Dermis microvascular lymphatic vessel endothelial cell (primary cell): Measurements from ENCODE around the gene TLDC2. TPM values are rescaled to one million over a fixed set of nuclear protein-coding genes. Genes with fewer than 3 reads are reported as not detected.
A peak's percentile ranks its signal among the peaks of the same experiment; 100 is the strongest.

Experiments used
- DNase-seq, 2 donors: peaks; one replicate each; pipeline versions ENCODE4 v3.0.0 to v3.0.0-alpha.2; 2010; ENCODE audit warnings: low read depth in 2 of 2
- total RNA-seq: library from RNA; depleted of rRNA; stranded (reverse); fragments of >200 nt; gene quantifications from 2 replicates; pipeline ENCODE4 v1.2.1, GENCODE V29; 2014

Gene TLDC2
- total RNA-seq, 1 donor from 2014 or later, result 0.13 TPM

DNA sequence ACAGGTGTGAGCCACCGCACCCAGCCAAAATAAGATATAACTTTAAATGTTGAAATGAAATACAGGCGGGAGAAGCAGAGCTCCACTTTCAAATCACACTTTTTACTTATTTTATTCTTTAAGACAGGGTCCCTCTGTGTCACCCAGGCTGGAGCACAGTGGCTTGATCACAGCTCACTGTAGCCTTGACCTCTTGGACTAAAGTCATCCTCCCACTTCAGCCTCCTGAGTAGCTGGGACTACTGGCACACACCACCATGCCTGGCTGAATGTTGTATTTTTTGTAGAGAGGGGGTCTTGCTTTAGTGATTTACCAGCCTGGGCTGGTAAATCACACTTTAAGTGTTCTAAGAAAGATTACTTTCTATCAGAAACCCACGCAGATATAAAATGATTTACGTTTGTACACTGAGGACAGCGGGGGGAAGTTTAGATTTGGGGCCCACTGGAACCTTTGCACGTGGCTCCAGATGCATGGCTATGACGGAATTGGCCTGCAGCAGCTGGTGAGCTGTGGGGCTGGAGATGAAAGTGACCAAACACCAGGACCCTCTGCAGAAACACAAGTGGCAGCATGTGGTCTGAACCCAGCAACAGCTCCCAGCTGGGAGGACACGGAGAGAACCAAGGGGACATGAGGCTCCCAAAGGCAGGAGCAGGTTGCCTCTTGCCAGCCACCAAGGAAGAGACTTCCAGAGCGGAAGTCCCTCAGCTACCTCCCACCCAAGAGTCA lies 26.4 kb upstream of the TLDC2 start:
- no peak for DNase-seq

GRCh38 chr20:36850759-36851158 lies 25.2 kb upstream of the TLDC2 start:
- no peak for DNase-seq

GRCh38 chr20:36851490-36851889 lies 24.4 kb upstream of the TLDC2 start:
- no peak for DNase-seq

DNA sequence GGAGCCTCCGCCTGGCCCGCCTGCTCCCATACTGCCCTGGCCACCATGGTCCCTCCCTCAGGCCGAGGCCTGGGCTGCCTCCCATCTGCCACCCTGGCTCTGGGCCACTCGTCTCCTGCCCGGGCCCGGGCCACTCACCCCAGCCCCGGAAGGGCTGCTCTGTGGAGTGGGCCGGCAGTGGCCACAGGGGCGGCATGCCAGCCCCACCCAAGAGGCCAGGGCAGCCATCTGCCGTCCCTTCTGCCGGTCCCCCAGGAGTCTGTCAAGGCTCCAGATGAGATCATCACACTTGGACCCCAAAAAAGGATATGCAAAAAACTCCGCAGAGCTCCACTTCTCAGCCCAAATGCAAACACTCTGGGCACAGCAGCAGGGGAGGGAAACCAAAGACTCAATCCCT lies 23.8 kb upstream of the TLDC2 start:
- DNase-seq, result no peak

GRCh38 chr20:36854348-36855240 lies 21.3 kb upstream of the TLDC2 start:
- DNase-seq, result peak in 1 of 2 donors; percentile 53

GRCh38 chr20:36855241-36855657 lies 20.7 kb upstream of the TLDC2 start:
- DNase-seq, result no peak

GRCh38 chr20:36856195-36856594 lies 19.7 kb upstream of the TLDC2 start:
- no peak for DNase-seq

DNA sequence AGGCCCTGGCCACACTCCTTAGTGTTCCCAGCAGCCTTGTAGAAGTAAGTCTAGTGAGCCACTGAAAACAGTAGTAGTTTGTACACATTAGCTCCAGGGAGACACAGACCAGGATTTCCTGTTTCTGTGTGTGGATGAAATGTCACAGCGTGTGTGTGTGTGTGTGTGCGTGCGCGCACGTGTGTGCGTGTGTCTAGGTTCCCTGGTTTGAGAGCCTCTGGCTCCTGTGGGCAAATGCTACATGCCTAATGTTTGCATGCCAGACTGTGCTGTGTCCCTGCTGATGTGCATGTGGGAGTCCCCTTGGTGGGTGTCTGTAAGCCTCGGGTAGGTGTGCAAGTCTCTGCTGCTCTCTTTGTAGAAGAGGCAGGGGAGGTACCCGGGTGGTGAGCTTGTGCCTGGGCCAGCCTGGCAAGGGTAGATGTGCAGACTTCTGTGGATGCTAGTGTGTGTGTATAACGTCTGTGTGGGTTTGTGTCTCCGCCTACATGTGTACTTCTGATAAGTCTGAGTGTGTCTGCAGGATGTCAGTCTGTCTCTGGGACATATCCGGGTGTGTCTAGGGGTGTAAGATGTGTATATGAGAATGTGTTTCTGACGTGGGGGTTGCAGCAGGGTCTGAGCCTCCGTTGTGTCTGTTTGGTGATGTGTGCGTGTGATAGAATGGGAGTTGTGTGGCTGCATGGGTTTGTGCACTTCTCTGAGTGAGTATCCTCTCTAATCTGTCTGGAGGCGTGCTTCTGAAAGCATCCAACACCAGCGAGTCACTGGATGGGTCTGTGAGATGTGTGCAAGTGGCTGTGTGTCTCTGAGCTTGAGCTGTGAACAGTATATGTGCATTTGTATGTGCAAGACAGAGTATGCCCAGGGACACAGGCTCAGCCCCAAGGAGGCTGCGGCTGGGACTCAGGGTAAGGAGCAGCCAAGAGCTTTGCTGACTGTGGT lies 19.0 kb upstream of the TLDC2 start:
- DNase-seq, result peak; percentile 93 to 94

- no peak for DNase-seq
These were observed 16.7 kb upstream of the TLDC2 start for GRCh38 chr20:36859282-36859555.

GRCh38 chr20:36859700-36860330 lies 16.1 kb upstream of the TLDC2 start:
- DNase-seq, result no peak

DNA sequence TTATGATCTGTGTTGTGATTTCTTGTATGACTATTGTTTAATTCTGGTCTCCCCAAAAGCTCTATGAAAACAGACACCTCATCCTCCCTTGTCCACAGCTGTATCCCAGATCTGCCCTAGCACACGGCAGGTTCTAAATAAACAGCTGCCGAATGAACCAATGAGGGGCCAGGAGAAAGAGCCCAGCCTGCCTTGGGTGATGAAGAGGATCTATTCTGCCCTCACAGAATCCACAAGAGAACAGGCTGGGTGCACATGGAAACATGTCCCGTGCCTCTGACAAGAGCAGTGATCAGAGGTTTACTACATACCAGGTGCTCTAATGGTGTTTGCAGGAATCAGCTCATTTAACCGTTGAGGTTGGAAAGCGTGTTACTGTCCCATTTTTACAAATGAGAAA lies 15.6 kb upstream of the TLDC2 start:
- DNase-seq, result no peak

DNA sequence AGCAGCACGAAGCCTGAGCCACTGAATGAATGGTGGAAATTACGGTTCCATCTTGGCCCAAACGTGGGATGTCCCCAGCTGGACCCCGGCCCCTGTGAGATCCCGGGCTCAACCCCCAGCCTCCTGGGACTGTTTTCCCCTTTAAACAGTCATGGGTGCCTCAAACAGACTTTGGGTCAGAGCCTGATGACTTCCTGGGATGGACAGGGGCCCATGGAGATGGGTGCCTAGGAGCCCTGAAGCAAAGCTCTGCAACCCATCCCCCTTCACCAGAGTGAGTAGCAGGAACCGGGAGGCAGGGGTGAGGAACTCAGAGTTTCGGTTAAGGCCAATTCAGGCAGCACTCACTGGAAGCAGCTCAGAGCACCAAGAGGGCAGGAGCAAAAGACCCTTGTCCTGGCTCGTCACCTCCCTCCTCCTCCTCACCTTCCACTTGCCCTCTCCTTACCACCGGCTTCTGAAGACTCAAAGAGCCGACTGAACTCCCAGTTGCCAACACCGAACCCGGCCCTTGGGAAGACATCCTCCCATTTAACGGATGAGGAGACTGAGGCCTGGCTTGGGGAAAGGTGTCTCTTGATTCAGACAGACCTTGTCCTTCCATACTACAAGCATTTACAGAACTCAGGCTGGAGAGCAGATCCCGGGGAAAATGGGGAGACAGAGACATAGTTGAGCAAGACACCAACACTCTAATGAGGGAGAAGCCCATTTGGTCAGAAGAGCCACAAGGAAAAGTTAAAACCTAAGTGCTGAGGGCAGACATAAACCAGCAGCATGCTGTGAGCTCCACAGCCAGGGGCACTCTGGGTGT lies 14.9 kb upstream of the TLDC2 start:
- no peak for DNase-seq

DNA sequence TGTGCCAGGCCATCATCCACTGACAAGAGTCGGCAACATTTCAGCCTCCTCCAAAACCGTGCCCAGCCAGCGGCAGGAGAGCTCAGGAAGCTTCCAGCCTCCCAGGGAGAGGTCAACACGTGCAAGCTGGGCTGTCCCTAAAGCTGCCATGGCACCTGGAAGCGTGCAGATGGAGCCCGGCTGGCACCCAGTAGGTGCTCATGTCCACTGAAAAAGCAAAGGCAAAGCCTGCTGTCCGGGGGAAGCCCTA lies 14.4 kb upstream of the TLDC2 start:
- no peak for DNase-seq

GRCh38 chr20:36861875-36862801 lies 13.8 kb upstream of the TLDC2 start:
- peak; percentile 49 to 71 for DNase-seq

DNA sequence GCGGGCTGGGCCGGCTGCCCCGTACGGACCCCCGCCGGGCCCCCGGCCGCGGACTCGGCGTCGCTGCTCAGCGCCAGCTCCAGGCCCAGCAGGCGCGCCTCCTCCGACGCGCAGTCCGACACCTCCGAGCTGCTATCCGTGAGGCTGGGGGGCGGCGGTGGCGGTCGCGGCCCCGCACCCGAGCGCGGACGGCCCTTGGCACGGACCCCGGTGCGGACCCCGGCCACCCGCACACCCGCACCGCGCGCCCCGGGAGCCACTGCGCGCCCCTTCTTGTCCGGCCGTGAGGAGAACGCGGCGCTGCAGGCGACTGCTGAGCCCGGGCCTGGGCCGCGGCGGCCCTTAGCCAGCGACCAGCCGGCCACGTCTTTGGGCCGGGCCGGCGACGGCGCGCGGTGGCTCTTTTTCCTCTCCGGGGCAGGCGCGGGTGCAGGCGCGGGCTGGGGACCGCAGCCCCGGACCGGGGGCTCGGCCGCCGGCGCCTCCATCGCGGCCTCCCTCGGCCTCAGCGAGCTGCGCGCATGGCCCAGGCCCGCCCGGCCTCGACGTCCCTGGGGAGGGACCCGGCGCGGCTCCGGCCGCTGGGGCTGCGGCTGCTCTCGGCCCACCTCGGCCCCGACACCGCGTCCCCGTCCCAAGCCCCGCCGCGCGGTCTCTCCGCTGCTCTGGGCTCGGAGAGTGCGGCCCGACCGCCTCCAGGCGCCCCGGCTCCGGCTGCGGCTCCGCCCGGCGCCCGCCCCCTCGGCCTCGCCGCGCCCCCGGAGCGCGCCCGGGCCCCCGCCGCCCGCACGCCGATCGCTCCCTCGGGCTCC lies 12.9 kb upstream of the TLDC2 start:
- DNase-seq, result no peak

DNA sequence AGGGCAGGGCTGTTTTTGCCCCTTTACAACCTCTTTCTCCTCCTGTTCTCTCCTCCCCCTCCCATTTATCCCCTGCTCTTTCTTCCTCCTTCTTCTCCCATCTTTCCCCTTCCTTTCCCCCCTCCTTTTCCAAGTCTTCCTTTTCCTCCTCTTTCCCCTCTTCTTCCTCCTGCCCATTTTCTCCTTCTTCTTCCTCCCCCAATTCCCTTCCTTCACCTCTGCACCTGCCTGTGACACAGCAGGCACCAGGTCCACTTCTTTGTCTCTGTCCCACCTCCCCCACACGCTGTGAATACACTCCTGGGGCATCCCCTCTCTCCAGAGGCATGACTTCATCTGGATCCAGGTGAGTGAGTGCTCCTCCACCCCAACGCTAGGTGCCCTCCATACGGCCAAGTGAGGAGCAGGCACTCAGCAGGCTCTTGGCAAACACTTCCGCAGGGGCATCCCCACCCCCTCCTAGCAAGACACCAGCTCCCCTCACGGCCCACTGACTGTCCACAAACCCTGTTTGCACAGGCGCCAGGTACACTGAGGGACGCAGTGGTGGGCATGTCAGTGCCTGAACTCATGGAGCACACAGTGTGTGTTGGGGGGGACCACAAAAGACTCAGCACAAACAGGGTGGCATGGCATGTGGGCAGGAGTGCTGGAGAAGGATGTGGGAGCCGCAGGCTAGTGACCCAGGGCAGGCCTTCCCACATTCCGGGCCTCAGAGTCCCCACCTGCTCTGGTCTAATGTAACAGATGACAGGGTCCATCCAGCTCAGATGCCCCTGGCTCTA lies 10.7 kb upstream of the TLDC2 start:
- DNase-seq, result no peak

DNA sequence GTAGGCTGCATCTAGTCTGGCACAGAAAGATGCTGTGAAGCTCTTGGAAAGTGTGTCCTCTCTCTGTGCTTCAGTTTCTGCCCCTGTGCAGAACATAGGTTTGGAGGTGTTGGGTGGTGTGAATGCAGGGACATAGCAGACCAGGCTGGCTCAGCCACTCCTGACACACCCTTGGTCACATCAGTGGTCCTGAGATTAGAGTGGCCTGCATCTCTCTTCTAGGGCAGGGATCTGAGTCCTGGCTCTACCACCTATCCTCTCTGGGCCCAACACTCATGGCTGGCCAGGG lies 10.1 kb upstream of the TLDC2 start:
- no peak for DNase-seq

GRCh38 chr20:36866164-36866563 lies 9.8 kb upstream of the TLDC2 start:
- no peak for DNase-seq
